OCI-LY7 (cell line): ENCODE measurements around the gene VSNL1. TPM values are rescaled to one million over a fixed set of nuclear protein-coding genes. Genes with fewer than 3 reads are reported as not detected.

Source experiments
- BruUV-seq: library from RNA; stranded (reverse); fragments of 400-500 nt; replicated peaks from 2 replicates; lab custom pipeline; 2021; lab: Mats Ljungman, UMichigan
- CTCF ChIA-PET: fragments of 300-600 bp; sonication (Branson Sonifier 250); formaldehyde crosslinking; loops from one replicate; lab custom pipeline; 2022; ENCODE audit warnings: antibody characterized with exemption; ENCODE audit not compliant: unreplicated experiment; lab: Charles Lee
- POLR2A ChIA-PET: fragments of 300-600 bp; sonication (Branson Sonifier 250); formaldehyde crosslinking; loops from one replicate; lab custom pipeline; 2022; ENCODE audit warnings: antibody characterized with exemption; lab: Charles Lee
- DNase-seq: peaks from one replicate; pipeline ENCODE4 v3.0.0-alpha.2; 2015; ENCODE audit warnings: low spot score
- H2AFZ ChIP-seq: fragments of 200-600 bp; sonication (generic), shearing (Covaris generic); 2 replicates; pipeline ENCODE4 v1.6.1; 2014; ENCODE audit warnings: mild to moderate bottlenecking, antibody characterized with exemption, low read length, moderate library complexity
- H3K27ac ChIP-seq: fragments of 200-600 bp; sonication (generic); 2 replicates; pipeline ENCODE4 v1.5.1; 2014; ENCODE audit warnings: mixed run types, low read depth, mild to moderate bottlenecking, moderate library complexity, low read length, inconsistent platforms; ENCODE audit not compliant: poor library complexity, severe bottlenecking
- H3K36me3 ChIP-seq: fragments of 200-600 bp; sonication (generic); 2 replicates; pipeline ENCODE4 v1.6.1; 2014; ENCODE audit warnings: mild to moderate bottlenecking, antibody characterized with exemption, low read length, moderate library complexity, mixed read lengths; ENCODE audit not compliant: insufficient read depth
- H3K4me1 ChIP-seq: fragments of 200-600 bp; sonication (generic); 2 replicates; pipeline ENCODE4 v1.5.1; 2014; ENCODE audit warnings: mild to moderate bottlenecking, low read length; ENCODE audit not compliant: insufficient read depth, poor library complexity, severe bottlenecking
- H3K4me2 ChIP-seq: fragments of 200-600 bp; sonication (generic); 2 replicates; pipeline ENCODE4 v1.6.1; 2014; ENCODE audit warnings: mild to moderate bottlenecking, low read length
- H3K4me3 ChIP-seq: fragments of 200-600 bp; sonication (generic); 2 replicates; pipeline ENCODE4 v1.5.1; 2014; ENCODE audit warnings: mild to moderate bottlenecking, low read depth, low read length; ENCODE audit not compliant: poor library complexity, severe bottlenecking
- H3K79me2 ChIP-seq: fragments of 200-600 bp; sonication (generic); 2 replicates; pipeline ENCODE4 v1.6.1; 2016; ENCODE audit warnings: low read depth, mild to moderate bottlenecking, low read length, moderate library complexity, mixed read lengths; ENCODE audit not compliant: insufficient read depth
- H3K9me2 ChIP-seq: fragments of 200-600 bp; sonication (generic); 2 replicates; pipeline ENCODE4 v1.6.1; 2016; ENCODE audit warnings: mild to moderate bottlenecking, low read length, mixed read lengths; ENCODE audit not compliant: insufficient read depth
- H3K9me3 ChIP-seq: fragments of 200-600 bp; sonication (generic); 2 replicates; pipeline ENCODE4 v1.6.1; 2014; ENCODE audit warnings: mild to moderate bottlenecking, mixed run types, low read length, mixed read lengths
- H4K20me1 ChIP-seq: fragments of 200-600 bp; sonication (generic); 2 replicates; pipeline ENCODE4 v1.6.1; 2014; ENCODE audit warnings: mild to moderate bottlenecking, antibody characterized with exemption, low read length, moderate library complexity, mixed read lengths; ENCODE audit not compliant: insufficient read depth
- CTCF ChIP-seq: fragments of 200-600 bp; sonication (generic); conservative IDR thresholded peaks from 2 replicates; pipeline ENCODE4 v1.5.1; 2014; ENCODE audit warnings: mild to moderate bottlenecking, antibody characterized with exemption, low read length, moderate library complexity, mixed read lengths
- EZH2phosphoT487 ChIP-seq: fragments of 200-600 bp; sonication (generic); IDR thresholded peaks from 2 replicates; pipeline ENCODE4 v1.6.1; 2018; ENCODE audit warnings: low read depth, borderline replicate concordance, mild to moderate bottlenecking, mixed run types, antibody characterized with exemption, low read length, moderate library complexity, mixed read lengths
- intact Hi-C: fragments of 100-400 bp; cut with micrococcal nuclease; formaldehyde crosslinking; loops from one replicate; pipeline ENCODE4 v1.10.0; 2022; ENCODE audit not compliant: unreplicated experiment
- total RNA-seq, 2 experiments: library from RNA; depleted of rRNA in 1 of 2; stranded (reverse); fragments of >200 nt in 1 of 2; shearing (Covaris generic) in 1 of 2; gene quantifications; 2 replicates each; pipeline ENCODE4 v1.2.3, GENCODE V29; 2014 to 2022

Gene VSNL1
- total RNA-seq, 2 experiments from 2014 or later, result not detected

DNA sequence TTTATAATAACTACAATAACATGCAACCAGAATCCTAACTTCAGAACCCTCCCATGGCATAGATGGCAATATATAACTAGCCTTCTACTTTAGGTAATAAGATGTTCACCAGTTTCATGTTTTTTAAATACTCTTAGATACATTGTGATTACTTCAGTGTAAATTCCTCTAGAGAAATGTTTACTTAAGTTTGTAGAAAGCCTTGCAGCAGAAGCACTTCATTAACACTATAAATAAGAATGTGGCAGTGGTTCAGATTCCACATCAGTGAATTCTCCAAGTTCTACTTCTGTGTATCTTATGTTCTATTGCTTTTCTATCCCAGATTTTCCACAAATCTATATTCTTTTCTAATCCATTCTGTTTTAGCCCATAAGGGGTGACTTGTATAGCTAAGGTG lies 21.0 kb upstream of the VSNL1 start:
- H3K36me3 ChIP-seq, result no peaks in the 10 kb centered on the region
- H2AFZ ChIP-seq, result no peak overlapping the region
- TF ChIP-seq EZH2phosphoT487, result no peak
- TF ChIP-seq CTCF, result no peak
- no peaks in the 10 kb centered on the region for H3K9me2 ChIP-seq
- H3K27ac ChIP-seq, result no peak overlapping the region
- ChIA-PET CTCF (no interaction called here), POLR2A (interaction anchor here (0.6 kb wide), 1 partner anchor 1627 kb away, joined by 3 read pairs; no protein-coding TSS in a partner anchor)
- no peak for DNase-seq
- peaks cover 33% of the 10 kb centered on the region for H3K4me1 ChIP-seq
- no peak overlapping the region for H3K4me3 ChIP-seq
- H4K20me1 ChIP-seq, result no peaks in the 10 kb centered on the region
- no peak overlapping the region for H3K4me2 ChIP-seq
- BruUV-seq, result no TSS peak
- no peaks in the 10 kb centered on the region for H3K79me2 ChIP-seq
- H3K9me3 ChIP-seq, result no peaks in the 10 kb centered on the region
- intact Hi-C loops, result loop anchor here (5.0 to 10.0 kb wide), 3 partner anchors 233 to 892 kb away; partner anchors contain the start of genes GEN1 and SMC6

DNA sequence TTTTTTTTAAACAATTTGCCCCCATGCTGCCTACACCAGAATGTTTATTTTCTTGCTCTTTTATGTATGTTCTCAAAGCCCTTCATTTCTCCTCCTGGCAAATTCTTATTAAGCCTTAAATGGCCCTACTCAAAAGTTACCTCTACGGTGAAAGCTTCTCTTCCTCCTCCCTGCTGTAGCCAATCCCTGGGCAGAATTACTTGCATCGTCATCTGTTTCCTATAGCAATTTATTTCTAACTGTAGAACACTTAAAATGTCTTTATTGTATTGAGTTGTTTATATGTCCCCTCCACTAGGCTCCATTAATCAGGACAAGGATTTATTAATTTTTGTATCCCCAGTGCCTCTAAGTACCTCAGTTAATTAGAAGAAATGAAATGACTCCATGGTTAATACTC lies 19.7 kb upstream of the VSNL1 start:
- no TSS peak for BruUV-seq
- no peaks in the 10 kb centered on the region for H3K9me3 ChIP-seq
- H2AFZ ChIP-seq, result no peak overlapping the region
- no peaks in the 10 kb centered on the region for H4K20me1 ChIP-seq
- H3K79me2 ChIP-seq, result no peaks in the 10 kb centered on the region
- DNase-seq, result no peak
- ChIA-PET POLR2A (interaction anchor here (0.8 to 1.0 kb wide), 3 partner anchors 9 to 149 kb away, joined by 3 to 4 read pairs (median 3); no protein-coding TSS in a partner anchor), CTCF (no interaction called here)
- H3K4me1 ChIP-seq, result peaks cover 22% of the 10 kb centered on the region
- H3K27ac ChIP-seq, result no peak overlapping the region
- no peak overlapping the region for H3K4me3 ChIP-seq
- H3K36me3 ChIP-seq, result no peaks in the 10 kb centered on the region
- TF ChIP-seq EZH2phosphoT487, result no peak
- TF ChIP-seq CTCF, result no peak
- intact Hi-C loops, result no loop called here
- H3K4me2 ChIP-seq, result no peak overlapping the region
- H3K9me2 ChIP-seq, result no peaks in the 10 kb centered on the region

- TF ChIP-seq CTCF (no peak), EZH2phosphoT487 (no peak)
These were observed 18.9 kb upstream of the VSNL1 start for GRCh38 chr2:17521621-17522020.

More at GRCh38 chr2:17521621-17522020, 18.9 kb upstream of the VSNL1 start:
- H3K4me2 ChIP-seq, result no peak overlapping the region
- BruUV-seq, result no TSS peak
- H3K9me2 ChIP-seq, result no peaks in the 10 kb centered on the region
- H3K9me3 ChIP-seq, result no peaks in the 10 kb centered on the region
- DNase-seq, result no peak
- no peak overlapping the region for H3K4me3 ChIP-seq
- H3K36me3 ChIP-seq, result no peaks in the 10 kb centered on the region
- H4K20me1 ChIP-seq, result no peaks in the 10 kb centered on the region
- no peak overlapping the region for H3K27ac ChIP-seq
- H3K4me1 ChIP-seq, result peaks cover 15% of the 10 kb centered on the region
- H3K79me2 ChIP-seq, result no peaks in the 10 kb centered on the region
- ChIA-PET CTCF (no interaction called here), POLR2A (interaction anchor here (1.0 kb wide), 2 partner anchors 8 to 12 kb away, joined by 3 read pairs; no protein-coding TSS in a partner anchor)
- no peak overlapping the region for H2AFZ ChIP-seq
- intact Hi-C loops, result no loop called here
